GM10248 (cell line): ENCODE measurements around the gene STAG1.
"Not testable (repeated sequence)": the region's sequence is repeated elsewhere in the genome, so short reads cannot be mapped to it uniquely, and the experiment has no call there.

Source experiments
- CTCF ChIA-PET: fragments of 300-600 bp; sonication (Branson Sonifier 250); formaldehyde crosslinking; extraction: SDS; loops from one replicate; lab custom pipeline; 2021; ENCODE audit warnings: antibody characterized with exemption; lab: Yijun Ruan, JAX
- POLR2A ChIA-PET: fragments of 350-650 bp; sonication (Branson Sonifier 250); formaldehyde crosslinking; extraction: SDS; loops from one replicate; lab custom pipeline; 2020; ENCODE audit warnings: antibody characterized with exemption; lab: Yijun Ruan, JAX
- DNase-seq: peaks from one replicate; pipeline ENCODE4 v3.0.0; 2012; ENCODE audit errors: extremely low spot score
- TF ChIP-seq, protein P1 (sequence below): IDR thresholded peaks from 2 replicates; pipeline ENCODE4 v1.5.1; 2012; ENCODE audit warnings: mild to moderate bottlenecking, low read depth; ENCODE audit errors: extremely low read depth, missing control alignments, control extremely low read depth

STAG1 gene

GRCh38 chr3:136518102-136518501 lies 234.1 kb downstream of the STAG1 start:
- CTCF ChIA-PET, result no interaction called here

DNA sequence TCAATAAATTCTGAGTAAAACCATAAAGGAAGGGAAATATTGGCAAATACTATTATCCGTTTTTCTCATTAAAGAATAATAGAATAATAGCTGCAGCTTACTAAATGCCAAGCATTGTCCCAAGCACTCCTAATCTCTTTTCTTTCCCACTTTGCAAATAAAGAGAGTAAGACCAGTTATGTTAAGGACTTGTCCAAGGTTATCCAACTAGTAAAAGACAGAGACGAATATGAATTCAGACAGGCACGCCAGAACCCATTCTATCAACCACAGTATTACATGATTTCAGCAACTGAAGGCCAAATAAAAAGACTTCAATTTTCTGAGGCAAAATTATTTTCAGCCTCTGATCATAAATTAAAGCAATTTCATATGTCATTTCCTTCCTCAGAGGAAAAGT lies 235.5 kb downstream of the STAG1 start:
- CTCF ChIA-PET, result no interaction called here
- POLR2A ChIA-PET, result no interaction called here
- no peak for DNase-seq
- TF ChIP-seq, protein P1, sequence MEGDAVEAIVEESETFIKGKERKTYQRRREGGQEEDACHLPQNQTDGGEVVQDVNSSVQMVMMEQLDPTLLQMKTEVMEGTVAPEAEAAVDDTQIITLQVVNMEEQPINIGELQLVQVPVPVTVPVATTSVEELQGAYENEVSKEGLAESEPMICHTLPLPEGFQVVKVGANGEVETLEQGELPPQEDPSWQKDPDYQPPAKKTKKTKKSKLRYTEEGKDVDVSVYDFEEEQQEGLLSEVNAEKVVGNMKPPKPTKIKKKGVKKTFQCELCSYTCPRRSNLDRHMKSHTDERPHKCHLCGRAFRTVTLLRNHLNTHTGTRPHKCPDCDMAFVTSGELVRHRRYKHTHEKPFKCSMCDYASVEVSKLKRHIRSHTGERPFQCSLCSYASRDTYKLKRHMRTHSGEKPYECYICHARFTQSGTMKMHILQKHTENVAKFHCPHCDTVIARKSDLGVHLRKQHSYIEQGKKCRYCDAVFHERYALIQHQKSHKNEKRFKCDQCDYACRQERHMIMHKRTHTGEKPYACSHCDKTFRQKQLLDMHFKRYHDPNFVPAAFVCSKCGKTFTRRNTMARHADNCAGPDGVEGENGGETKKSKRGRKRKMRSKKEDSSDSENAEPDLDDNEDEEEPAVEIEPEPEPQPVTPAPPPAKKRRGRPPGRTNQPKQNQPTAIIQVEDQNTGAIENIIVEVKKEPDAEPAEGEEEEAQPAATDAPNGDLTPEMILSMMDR, result no peak

More at GRCh38 chr3:136518102-136518501, 234.1 kb downstream of the STAG1 start:
- no peak for DNase-seq
- TF ChIP-seq, protein P1, result no peak
- POLR2A ChIA-PET, result no interaction called here

DNA sequence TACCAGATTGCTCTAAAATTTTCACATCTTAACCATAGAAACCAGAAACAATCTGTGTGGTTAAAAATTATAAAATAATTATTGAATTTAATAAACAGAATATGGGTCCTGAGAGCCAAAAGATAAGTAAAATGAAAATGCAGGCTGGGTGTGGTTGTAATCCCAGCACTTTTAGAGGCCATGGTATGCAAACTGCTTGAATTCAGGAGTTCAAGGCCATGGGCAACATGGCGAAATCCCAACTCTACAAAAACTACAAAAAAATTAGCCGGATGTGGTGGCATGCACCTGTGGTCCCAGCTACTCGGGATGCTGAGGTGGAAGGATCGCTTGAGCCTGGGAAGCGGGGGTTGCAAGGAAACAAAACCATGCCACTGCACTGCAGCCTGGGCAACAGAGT lies 236.1 kb downstream of the STAG1 start:
- POLR2A ChIA-PET, result no interaction called here
- no peak for DNase-seq
- CTCF ChIA-PET, result no interaction called here
- TF ChIP-seq, protein P1, result no peak

DNA sequence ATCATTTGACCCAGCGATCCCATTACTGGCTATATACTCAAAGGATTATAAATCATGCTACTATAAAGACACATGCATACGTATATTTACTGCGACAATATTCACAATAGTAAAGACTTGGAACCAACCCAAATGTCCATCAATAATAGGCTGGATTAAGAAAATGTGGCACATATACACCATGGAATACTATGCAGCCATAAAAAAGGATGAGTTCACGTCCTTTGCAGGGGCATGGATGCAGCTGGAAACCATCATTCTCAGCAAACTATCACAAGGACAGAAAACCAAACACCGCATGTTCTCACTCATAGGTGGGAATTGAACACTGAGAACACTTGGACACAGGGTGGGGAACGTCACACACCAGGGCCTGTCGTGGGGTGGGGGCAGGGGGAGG lies 237.6 kb downstream of the STAG1 start:
- CTCF ChIA-PET, result interaction anchor here (1.1 kb wide), 1 partner anchor 238 kb away, joined by 4 read pairs; no protein-coding TSS in a partner anchor
- POLR2A ChIA-PET, DNase-seq: not testable (repeated sequence)

GRCh38 chr3:136513367-136513766 lies 238.8 kb downstream of the STAG1 start:
- DNase-seq, result no peak
- POLR2A ChIA-PET, result no interaction called here
- TF ChIP-seq, protein P1, result no peak
- CTCF ChIA-PET, result no interaction called here

DNA sequence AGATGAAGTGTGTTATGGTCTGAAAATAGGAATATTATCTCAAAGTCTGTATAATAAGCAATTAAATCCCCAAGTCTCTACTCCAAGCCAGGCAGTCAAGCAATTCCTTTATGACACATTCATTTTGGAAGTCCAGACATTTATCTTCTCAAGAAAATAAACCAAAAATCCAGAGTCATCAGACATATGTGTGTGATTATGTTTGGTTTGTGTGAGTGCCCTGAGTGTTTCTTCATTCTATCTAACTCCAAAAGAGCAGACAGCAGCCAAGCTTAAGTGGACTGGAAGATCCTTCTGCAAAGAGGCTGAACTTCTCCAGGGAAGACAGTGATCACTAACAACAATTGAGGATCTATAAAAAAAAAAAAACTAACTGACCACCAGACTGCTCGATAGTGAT lies 239.8 kb downstream of the STAG1 start:
- no peak for DNase-seq
- ChIA-PET POLR2A (no interaction called here), CTCF (interaction anchor here (0.9 to 1.0 kb wide), 2 partner anchors 15 kb away, joined by 3 to 4 read pairs; no protein-coding TSS in a partner anchor)
- TF ChIP-seq, protein P1, result no peak

GRCh38 chr3:136505676-136506075 lies 246.5 kb downstream of the STAG1 start:
- POLR2A ChIA-PET, result no interaction called here
- no peak for DNase-seq
- TF ChIP-seq, protein P1, result no peak
- CTCF ChIA-PET, result no interaction called here
